ENCODE measurements around the gene RETSAT.
"Not testable (repeated sequence)": the region's sequence is repeated elsewhere in the genome, so short reads cannot be mapped to it uniquely, and the experiment has no call there.

RETSAT gene

DNA sequence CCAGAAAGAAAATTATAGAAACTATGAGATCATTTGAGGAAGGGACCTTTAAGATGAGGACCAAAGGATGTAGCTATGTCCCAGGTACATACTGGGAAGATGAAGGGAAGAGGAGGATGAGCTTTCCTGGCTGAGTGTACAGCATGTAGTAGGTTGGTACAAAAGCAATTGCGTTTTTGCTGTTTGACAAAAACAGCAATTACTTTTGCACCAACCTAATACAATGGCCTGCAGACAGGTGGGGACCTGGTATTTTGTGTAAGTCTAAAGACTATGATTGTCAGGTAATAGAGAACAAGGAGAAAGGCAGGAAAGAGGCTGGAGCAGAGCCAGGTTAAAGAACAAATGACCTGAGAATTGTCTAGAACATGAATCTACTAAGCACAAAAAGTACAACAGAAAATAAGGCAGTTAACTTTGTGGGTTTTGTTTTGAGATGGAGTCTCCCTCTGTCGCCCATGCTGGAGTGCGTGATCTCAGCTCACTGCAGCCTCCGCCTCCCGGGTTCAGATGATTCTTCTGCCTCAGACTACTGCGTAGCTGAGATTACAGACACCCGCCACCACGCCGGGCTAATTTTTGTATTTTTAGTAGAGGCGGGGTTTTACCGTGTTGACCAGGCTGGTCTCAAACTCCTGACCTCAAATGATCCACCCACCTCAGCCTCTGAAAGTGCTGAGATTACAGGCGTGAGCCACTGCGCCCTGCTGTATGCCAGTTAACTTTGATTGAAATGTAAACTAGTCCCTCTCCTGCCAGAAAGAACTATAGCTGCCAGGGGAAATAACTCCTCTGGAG, 23.3 kb downstream of the RETSAT start:
- no peak for DNase-seq (ENCODE audit: low spot score)

- DNase-seq (ENCODE audit: low spot score), result not testable (repeated sequence)
Observed at GRCh38 chr2:85329701-85330100, 24.6 kb downstream of the RETSAT start.

GRCh38 chr2:85329181-85329651, 25.1 kb downstream of the RETSAT start:
- DNase-seq (ENCODE audit: low spot score), result no peak

DNA sequence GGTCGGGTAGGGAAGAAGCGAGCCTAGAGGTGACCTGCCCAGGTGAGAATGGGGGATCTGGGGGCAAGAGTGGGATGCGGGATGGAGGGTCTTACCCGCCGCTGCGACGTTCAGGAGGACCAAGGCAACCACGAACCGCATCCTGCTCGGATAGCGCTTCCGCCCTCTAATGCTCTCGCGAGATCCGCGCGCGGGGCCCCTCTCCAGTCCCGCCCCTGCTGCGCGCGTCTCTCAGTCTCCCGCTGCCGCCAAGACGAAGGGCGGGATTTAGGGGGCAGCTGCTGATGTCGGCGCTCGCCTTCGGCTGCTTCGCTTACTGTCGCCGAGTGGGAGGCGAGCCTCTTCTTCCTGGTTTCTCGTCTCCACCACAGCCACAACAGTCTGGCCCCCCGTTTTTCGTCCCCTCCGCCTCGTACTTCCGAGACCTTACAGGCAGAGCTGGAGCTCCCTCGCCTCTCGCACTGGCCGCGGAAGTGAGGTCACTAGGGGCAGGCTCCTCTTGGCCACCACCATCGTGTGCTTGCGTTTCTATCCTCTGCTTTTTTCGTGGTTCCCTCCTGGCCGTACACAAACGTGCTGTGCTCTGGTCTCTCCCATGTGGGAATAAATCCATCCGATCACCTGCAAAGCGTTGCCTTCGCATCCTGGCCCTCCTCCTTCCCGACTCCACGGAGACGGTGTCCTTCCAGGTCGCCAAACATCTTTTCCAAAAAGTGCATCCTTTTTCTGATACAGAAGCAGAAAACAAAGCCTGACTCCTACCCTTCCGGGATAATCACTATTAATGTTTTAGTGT, 26.3 kb downstream of the RETSAT start, which contains the start of gene TGOLN2:
TSS of gene TGOLN2 (minus strand) at position 168 of the 796 bp plus-strand sequence. CDS start at position 141, 27 bp downstream.
- DNase-seq (ENCODE audit: low spot score), result peak; percentile 94

DNA sequence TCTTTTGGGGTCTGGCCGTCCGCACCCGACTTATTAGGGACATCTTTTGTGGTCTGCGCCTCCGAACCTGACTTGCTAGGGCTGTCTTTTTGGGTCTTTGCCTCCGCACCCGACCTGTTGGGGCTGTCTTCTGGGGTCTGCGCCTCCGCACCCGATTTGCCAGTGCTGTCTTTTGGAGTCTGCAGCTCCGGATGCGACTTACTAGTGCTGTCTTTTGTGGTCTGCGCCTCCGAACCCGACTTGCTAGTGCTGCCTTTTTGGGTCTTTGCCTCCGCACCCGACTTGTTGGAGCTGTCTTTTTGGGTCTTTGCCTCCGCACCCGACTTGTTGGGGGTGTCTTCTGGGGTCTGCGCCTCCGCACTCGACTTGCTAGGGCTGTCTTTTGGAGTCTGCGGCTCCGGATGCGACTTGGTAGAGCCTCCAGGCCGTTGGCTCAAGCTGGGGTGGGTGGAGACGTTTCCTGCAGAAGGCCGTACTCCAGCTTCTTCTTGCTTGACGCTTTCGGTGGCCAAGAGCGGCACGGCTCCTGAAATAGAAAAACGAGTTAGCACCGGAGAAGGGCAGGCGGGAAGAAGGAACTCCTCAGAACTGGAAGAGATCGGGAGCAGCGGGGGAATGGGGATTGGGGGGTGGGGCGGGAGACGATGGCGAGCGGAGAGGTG, 27.0 kb downstream of the RETSAT start:
- peak; percentile 57 for DNase-seq (ENCODE audit: low spot score)

DNA sequence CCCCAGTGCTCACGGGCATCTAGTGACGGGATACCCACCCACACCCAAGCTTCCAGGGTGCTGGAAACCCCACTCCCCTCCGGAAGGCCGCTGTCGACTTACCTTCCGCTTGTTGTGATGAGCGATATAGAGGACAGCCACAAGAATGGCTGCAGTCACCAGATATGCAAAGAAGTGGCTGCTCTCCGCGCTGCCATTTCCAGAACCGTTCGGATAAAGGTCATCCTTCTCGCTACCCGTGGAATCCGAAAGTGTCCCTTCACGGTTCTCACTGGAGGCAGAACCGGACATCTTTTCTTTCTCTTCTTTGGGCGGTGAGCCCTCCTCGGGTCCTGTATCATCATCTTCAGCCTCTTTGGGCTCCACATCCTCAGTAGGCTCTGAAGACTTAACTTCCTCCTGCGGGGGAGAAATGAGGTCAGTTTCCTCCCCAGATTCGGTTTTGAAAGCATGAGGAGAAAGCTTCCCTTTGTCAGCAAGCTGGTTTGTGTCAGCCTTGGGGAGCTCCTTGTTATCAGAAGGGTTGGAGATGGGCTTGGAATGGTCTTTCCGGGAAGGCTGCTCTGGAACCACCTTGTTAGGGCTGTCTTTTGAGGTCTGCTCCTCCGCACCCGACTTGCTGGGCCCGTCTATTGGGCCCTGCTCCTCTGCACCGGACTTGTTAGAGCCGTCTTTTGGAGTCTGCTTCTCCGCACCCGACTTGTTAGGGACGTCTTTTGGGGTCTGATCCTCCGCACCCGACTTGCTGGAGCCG, 27.7 kb downstream of the RETSAT start:
- peak; percentile 61 for DNase-seq (ENCODE audit: low spot score)

GRCh38 chr2:85325466-85325811, 28.9 kb downstream of the RETSAT start:
- DNase-seq (ENCODE audit: low spot score), result no peak

DNA sequence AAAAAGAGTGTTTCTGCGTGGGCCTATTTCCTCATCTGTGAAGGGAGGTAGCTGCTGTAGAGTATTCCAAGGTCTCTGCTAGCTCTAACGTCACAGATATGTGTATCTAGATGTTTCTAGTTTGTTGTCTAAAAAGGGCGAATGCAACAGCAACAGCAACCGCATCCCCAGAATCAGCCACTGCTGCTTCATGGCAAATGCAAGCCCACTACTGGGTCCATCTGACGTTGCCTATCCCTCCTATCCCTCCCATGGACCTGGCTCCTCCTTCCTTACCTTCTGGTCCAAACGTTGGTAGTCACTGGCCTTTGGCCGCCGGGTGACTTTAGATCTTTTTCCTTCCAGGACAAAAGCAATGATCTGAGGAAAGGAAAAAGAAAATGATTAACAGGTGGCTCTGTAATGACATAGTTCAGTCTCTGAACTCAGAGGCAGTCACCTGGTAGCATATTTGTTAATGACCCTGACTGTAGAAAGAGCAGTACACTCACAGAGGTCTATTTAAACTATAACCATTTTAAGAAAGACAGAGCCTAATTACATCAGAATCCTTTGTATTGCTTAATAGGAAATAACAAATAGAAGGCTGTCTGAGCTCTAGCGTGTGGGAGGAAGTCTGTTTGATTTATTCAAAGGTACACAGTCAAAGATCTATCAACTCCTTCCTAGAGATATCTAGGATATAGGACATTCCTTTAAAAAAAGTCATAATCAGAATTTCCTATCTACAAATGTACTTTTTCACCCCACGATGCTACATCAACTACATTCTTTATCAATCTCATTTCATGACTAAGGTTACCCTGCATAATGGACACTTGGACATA, 29.5 kb downstream of the RETSAT start:
- DNase-seq (ENCODE audit: low spot score), result no peak

DNA sequence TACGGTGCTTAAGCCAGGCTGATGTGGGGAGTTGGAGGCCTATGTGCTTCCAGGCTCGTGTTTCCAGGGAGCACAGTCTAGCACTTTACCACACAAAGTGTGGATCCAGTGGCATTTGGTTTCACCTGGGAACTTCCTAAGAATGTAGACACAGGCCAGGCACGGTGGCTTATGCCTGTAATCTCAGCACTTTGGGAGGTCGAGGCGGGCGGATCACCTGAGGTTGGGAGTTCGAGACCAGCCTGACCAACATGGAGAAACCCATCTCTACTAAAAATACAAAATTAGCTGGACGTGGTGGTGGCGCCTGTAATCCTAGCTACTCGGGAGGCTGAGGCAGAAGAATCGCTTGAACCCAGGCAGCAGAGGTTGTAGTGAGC, 30.4 kb downstream of the RETSAT start:
- not testable (repeated sequence) for DNase-seq (ENCODE audit: low spot score)

GRCh38 chr2:85323351-85323987, 30.9 kb downstream of the RETSAT start:
- no peak for DNase-seq (ENCODE audit: low spot score)

GRCh38 chr2:85319796-85320195, 34.5 kb downstream of the RETSAT start:
- DNase-seq (ENCODE audit: low spot score), result no peak

GRCh38 chr2:85318222-85319074, 35.9 kb downstream of the RETSAT start:
- no peak for DNase-seq (ENCODE audit: low spot score)

DNA sequence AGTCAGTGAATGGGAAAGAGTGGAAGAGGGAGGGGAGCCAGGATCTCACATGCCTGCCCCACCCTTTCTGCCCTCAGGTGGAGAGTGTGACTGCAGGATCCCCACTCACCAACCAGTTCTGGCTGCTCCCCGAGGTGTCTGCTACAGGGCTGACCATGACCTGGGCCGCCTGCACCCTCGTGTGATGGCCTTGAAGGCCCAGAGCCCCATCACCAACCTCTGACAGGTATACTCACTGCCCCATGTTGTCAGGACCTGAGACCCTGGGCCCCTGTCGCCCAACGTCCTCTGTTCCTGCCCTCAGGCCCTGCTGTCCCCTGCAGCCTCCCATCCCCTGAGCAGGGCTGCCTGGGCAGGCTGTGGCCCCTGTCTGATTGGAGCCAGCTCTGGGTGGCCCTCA, 38.4 kb downstream of the RETSAT start:
- not testable (repeated sequence) for DNase-seq (ENCODE audit: low spot score)

DNA sequence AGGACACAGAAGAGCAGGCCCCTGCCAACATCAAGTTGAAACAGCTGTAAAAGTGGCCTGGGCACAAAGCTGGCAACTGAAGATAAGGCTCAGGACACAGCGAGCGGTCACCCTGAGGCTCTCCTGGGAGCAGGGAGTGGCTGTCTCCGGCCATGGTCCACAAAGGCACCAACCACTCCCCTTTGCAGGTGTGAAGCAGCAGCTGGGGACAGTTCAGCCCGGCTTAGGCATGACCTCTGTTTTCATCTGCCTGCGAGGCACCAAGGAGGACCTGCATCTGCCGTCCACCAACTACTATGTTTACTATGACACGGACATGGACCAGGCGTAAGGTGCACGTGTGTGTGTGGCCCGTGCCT, 39.5 kb downstream of the RETSAT start:
- DNase-seq (ENCODE audit: low spot score), result no peak

DNA sequence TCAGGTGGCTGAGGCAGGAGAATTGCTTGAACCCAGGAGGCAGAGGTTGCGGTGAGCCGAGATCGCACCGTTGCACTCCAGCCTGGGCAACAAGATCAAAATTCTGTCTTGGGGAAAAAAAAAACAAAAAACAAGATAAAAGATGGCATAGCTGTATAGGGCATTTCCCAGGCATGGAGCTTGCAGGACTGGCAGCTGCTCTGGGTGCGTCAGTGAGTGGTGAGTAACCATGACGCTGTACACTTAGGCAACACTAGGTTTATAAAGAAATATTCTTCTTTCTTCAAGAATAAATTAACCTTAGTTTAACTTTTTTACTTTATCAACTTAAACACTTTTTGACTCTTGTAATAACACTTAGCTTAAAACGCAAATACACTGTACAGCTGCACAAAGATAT, 41.9 kb downstream of the RETSAT start:
- DNase-seq (ENCODE audit: low spot score), result no peak

DNA sequence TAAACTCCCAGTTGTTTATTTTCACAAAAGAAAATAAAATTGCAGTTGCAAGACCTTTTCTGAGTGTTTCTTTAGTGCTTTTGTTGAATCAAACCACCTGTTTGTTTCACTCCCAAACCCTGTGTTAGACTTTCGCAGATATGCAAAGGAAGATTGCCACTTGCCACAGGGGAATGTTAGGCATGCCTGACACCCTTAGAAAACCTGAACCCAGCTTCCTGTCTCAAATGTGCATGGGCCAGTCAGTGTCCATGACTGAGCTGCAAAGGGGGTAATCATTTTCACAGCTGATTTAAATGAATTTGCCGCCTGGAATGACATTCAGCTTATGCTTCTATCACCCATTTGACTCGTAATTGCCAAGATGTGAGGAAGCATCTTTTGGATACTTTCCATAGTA, 44.0 kb downstream of the RETSAT start:
- no peak for DNase-seq (ENCODE audit: low spot score)

DNA sequence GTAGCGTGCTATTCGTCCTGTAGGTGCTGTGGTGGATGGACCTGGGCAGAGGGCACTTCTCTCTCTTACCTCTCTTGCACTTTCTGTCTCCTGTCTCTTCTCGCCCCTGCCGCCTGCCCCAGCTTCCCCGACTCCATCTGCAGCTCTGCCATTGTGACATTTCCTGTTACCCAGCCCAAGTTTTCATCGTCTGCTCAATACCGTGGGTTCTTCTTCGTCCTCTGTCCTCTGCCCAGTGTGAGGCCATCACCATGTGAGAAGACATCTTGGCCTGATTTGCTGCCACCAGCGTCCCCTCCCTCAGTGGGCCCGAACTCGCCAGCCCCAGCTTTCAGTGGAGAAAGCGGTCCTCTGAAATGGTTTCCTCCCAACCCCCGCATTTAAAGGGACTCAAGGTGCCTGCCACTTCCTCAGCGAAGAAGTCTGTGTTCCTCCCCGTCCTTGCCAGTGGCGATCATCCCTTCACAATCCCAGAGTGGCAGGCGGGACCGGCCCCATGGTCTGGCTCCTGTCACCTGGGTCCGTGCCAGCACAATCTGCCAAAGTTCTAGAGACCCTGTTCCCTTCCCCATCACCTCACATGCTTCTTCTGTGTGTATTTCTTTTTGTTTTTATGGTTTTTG, 44.5 kb downstream of the RETSAT start:
- no peak for DNase-seq (ENCODE audit: low spot score)

DNA sequence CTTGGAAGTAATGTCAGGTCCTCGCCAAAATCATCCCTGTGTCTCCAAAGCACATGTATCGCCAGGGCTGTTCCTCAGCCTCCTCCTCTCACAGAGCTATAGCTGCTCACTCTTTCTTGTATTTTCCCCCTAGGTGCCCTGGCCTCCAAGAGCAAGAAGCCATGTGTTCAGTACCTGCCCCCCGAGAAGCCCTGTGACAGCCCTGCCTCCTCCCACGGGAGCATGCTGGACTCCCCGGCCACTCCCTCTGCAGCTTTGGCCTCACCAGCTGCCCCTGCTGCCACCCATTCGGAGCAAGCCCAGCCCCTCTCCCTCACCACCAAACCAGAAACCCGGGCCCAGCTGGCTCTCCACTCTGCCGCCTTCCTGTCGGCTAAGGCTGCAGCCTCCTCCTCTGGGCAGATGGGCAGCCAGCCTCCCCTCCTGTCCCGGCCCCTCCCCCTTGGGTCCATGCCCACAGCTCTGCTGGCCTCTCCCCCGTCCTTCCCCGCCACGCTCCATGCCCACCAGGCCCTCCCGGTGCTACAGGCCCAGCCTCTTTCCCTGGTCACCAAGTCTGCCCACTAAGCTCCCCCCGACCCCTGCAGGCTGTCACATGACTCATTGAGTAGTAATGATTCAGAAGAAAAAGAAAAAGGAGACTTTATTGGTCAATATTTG, 45.3 kb downstream of the RETSAT start:
- DNase-seq (ENCODE audit: low spot score), result no peak

GRCh38 chr2:85308201-85308600, 46.1 kb downstream of the RETSAT start:
- DNase-seq (ENCODE audit: low spot score), result no peak

Data from CD4-positive, alpha-beta T cell treated with Interleukin-6 at 100 ng/mL for 8 hours (primary cell).